ENCODE results near the gene MTR.
"Not testable (repeated sequence)": the region's sequence is repeated elsewhere in the genome, so short reads cannot be mapped to it uniquely, and the experiment has no call there.

MTR gene

GRCh38 chr1:236853921-236854604 lies 59.0 kb downstream of the MTR start:
- no peaks in the 10 kb centered on the region for H3F3A ChIP-seq (ENCODE audit: insufficient read depth)
- TF ChIP-seq EZH2phosphoT487 (conservative IDR thresholded peaks at IDR 0.05; ENCODE audit: low read length): no peak
- no peak for TF ChIP-seq CTCF (IDR thresholded peaks at IDR 0.05; ENCODE audit: insufficient read depth, low read length, poor library complexity, severe bottlenecking)
- no peak overlapping the region for H3K4me3 ChIP-seq (ENCODE audit: insufficient read depth, low read length, poor library complexity, severe bottlenecking)
- no peak overlapping the region for H3K4me2 ChIP-seq (ENCODE audit: low read depth, low read length, poor library complexity, severe bottlenecking)
- no peaks in the 10 kb centered on the region for H3K27me3 ChIP-seq (ENCODE audit: low read length)
- H3K27ac ChIP-seq (ENCODE audit: low read depth, low read length): no peak overlapping the region
- H3K79me2 ChIP-seq (ENCODE audit: insufficient read depth, low read length): no peaks in the 10 kb centered on the region
- H3K9me2 ChIP-seq (replicated peaks; ENCODE audit: insufficient read depth, low read length): no peaks in the 10 kb centered on the region
- no peaks in the 10 kb centered on the region for H3K9me3 ChIP-seq (ENCODE audit: insufficient read depth, low read length)
- H3K9ac ChIP-seq (ENCODE audit: low read length): no peak overlapping the region
- H4K20me1 ChIP-seq (ENCODE audit: low read depth, low read length): no peaks in the 10 kb centered on the region
- H3K36me3 ChIP-seq (ENCODE audit: low read length): peaks cover 20% of the 10 kb centered on the region
- no peak overlapping the region for H2AFZ ChIP-seq (ENCODE audit: low read depth, low read length, severe bottlenecking)

GRCh38 chr1:236854605-236854983 lies 59.5 kb downstream of the MTR start:
- Histone ChIP-seq H4K20me1 (ENCODE audit: low read depth, low read length) (no peaks in the 10 kb centered on the region), H3K79me2 (ENCODE audit: insufficient read depth, low read length) (no peaks in the 10 kb centered on the region), H3K9ac (ENCODE audit: low read length) (no peak overlapping the region), H3K4me2 (ENCODE audit: low read depth, low read length, poor library complexity, severe bottlenecking) (no peak overlapping the region), H3K9me3 (ENCODE audit: insufficient read depth, low read length) (no peaks in the 10 kb centered on the region), H3K27ac (ENCODE audit: low read depth, low read length) (no peak overlapping the region), H3K27me3 (ENCODE audit: low read length) (no peaks in the 10 kb centered on the region), H2AFZ (ENCODE audit: low read depth, low read length, severe bottlenecking) (no peak overlapping the region), H3K36me3 (ENCODE audit: low read length) (peaks cover 20% of the 10 kb centered on the region), H3F3A (ENCODE audit: insufficient read depth) (no peaks in the 10 kb centered on the region), H3K9me2 (replicated peaks; ENCODE audit: insufficient read depth, low read length) (no peaks in the 10 kb centered on the region), H3K4me3 (ENCODE audit: insufficient read depth, low read length, poor library complexity, severe bottlenecking) (no peak overlapping the region)
- no peak for TF ChIP-seq CTCF (IDR thresholded peaks at IDR 0.05; ENCODE audit: insufficient read depth, low read length, poor library complexity, severe bottlenecking)
- TF ChIP-seq EZH2phosphoT487 (conservative IDR thresholded peaks at IDR 0.05; ENCODE audit: low read length): no peak

GRCh38 chr1:236856649-236857048 lies 61.6 kb downstream of the MTR start:
- H3K36me3 ChIP-seq (ENCODE audit: low read length): peaks cover 23% of the 10 kb centered on the region
- H3K4me2 ChIP-seq (ENCODE audit: low read depth, low read length, poor library complexity, severe bottlenecking); H3K79me2 ChIP-seq (ENCODE audit: insufficient read depth, low read length); H3K9ac ChIP-seq (ENCODE audit: low read length); H3F3A ChIP-seq (ENCODE audit: insufficient read depth); H3K4me3 ChIP-seq (ENCODE audit: insufficient read depth, low read length, poor library complexity, severe bottlenecking); H2AFZ ChIP-seq (ENCODE audit: low read depth, low read length, severe bottlenecking); H3K9me3 ChIP-seq (ENCODE audit: insufficient read depth, low read length); H4K20me1 ChIP-seq (ENCODE audit: low read depth, low read length); H3K9me2 ChIP-seq (replicated peaks; ENCODE audit: insufficient read depth, low read length); H3K27ac ChIP-seq (ENCODE audit: low read depth, low read length); H3K27me3 ChIP-seq (ENCODE audit: low read length): not testable (repeated sequence)

GRCh38 chr1:236858165-236858564 lies 63.1 kb downstream of the MTR start:
- Histone ChIP-seq H3K79me2 (ENCODE audit: insufficient read depth, low read length) (no peaks in the 10 kb centered on the region), H3K9ac (ENCODE audit: low read length) (no peak overlapping the region), H3K9me3 (ENCODE audit: insufficient read depth, low read length) (no peaks in the 10 kb centered on the region), H2AFZ (ENCODE audit: low read depth, low read length, severe bottlenecking) (no peak overlapping the region), H4K20me1 (ENCODE audit: low read depth, low read length) (no peaks in the 10 kb centered on the region), H3K27ac (ENCODE audit: low read depth, low read length) (no peak overlapping the region), H3K4me3 (ENCODE audit: insufficient read depth, low read length, poor library complexity, severe bottlenecking) (no peak overlapping the region), H3K9me2 (replicated peaks; ENCODE audit: insufficient read depth, low read length) (no peaks in the 10 kb centered on the region), H3F3A (ENCODE audit: insufficient read depth) (no peaks in the 10 kb centered on the region), H3K27me3 (ENCODE audit: low read length) (no peaks in the 10 kb centered on the region), H3K4me2 (ENCODE audit: low read depth, low read length, poor library complexity, severe bottlenecking) (no peak overlapping the region), H3K36me3 (ENCODE audit: low read length) (peaks cover 17% of the 10 kb centered on the region)
- no peak for TF ChIP-seq EZH2phosphoT487 (conservative IDR thresholded peaks at IDR 0.05; ENCODE audit: low read length)
- TF ChIP-seq CTCF (IDR thresholded peaks at IDR 0.05; ENCODE audit: insufficient read depth, low read length, poor library complexity, severe bottlenecking): no peak

Measured in SU-DHL-6 (cell line).